HepG2 (cell line): ENCODE measurements around the gene OTOG.

Experiments
- ATF1 ChIP-seq: IDR thresholded peaks from 2 replicates; pipeline ENCODE4 v1.6.1; 2016; ENCODE audit warnings: mild to moderate bottlenecking, control low read depth
- CTCF ChIP-seq: sonication (generic); formaldehyde crosslinking; IDR thresholded peaks from 2 replicates; pipeline ENCODE4 v1.5.0; 2020; ENCODE audit warnings: mild to moderate bottlenecking, missing genetic modification reagents, moderate library complexity
- HNRNPUL1 ChIP-seq: fragments of 200-400 bp; formaldehyde crosslinking; IDR thresholded peaks from 2 replicates; pipeline ENCODE4 v1.6.1; 2017; ENCODE audit warnings: low read depth, mild to moderate bottlenecking, low read length, moderate library complexity
- IRF2 ChIP-seq: IDR thresholded peaks from 2 replicates; pipeline ENCODE4 v1.6.1; 2018; ENCODE audit warnings: missing genetic modification reagents, missing compliant biosample characterization
- SMC3 ChIP-seq: IDR thresholded peaks from 2 replicates; pipeline ENCODE4 v1.6.1; 2011; ENCODE audit warnings: low read length, improper control_type of control experiment
- TCF12 ChIP-seq, 2 experiments: fragments of 450-650 bp in 1 of 2; sonication (generic) in 1 of 2; formaldehyde crosslinking in 1 of 2; IDR thresholded peaks; 2 replicates each; pipeline versions ENCODE4 v1.6.1 to v1.8.0; 2017 to 2022; ENCODE audit warnings: antibody characterized with exemption in 1 of 2, mild to moderate bottlenecking in 1 of 2, missing genetic modification reagents in 1 of 2, moderate library complexity in 1 of 2

- TF ChIP-seq SMC3 (no peak), HNRNPUL1 (no peak), TCF12 (IDR thresholded peaks at IDR 0.05) (no peak), TCF12 (CRISPR knock-in tag; IDR thresholded peaks at IDR 0.05) (no peak), ATF1 (CRISPR knock-in tag) (no peak), CTCF (CRISPR knock-in tag) (no peak), IRF2 (no peak)
Observed at GRCh38 chr11:17638311-17638710, 91.3 kb downstream of the OTOG start.
